Measurements from ENCODE around the gene ZYX. TPM values are rescaled to one million over a fixed set of nuclear protein-coding genes. Genes with fewer than 3 reads are reported as not detected.

Gene ZYX
- total RNA-seq, 1 experiment from 2014 or later: 179 TPM

DNA sequence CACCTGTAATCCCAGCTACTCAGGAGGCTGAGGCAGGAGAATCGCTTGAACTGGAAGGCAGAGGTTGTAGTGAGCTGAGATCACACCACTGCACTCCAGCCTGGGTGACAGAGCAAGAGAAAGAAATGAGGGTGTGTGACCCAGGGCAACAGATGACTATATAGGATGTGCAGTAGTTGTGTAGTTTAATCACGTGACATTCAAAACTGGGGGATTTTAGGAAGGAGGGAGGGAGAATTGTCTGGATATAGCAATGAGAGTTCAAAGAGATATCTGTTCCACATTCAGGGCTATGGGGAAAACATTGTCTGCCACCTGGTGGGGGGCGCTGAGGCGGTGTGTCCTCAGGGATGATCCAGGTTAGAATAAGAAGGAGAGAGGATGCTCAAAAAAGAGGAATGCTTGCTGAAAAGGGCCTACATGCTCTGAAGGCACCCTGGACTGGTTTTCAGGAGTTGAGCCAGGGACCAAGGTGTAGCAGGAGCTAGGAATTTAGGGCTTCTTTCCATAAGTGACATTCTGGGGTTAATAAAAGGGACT, 7.8 kb upstream of the ZYX start (continued):
- no peak for TF ChIP-seq HMGXB4 (CRISPR knock-in tag; IDR thresholded peaks at IDR 0.05)
- no peak for TF ChIP-seq ZNF512 (CRISPR knock-in tag; IDR thresholded peaks at IDR 0.05; ENCODE audit: borderline replicate concordance)
- TF ChIP-seq MXD4 (CRISPR knock-in tag; IDR thresholded peaks at IDR 0.05; ENCODE audit: borderline replicate concordance): no peak
- no peak for TF ChIP-seq EMX1 (CRISPR knock-in tag; IDR thresholded peaks at IDR 0.05)
- no peak for TF ChIP-seq ZSCAN18 (CRISPR knock-in tag; IDR thresholded peaks at IDR 0.05)
- TF ChIP-seq IRF2 (CRISPR knock-in tag; IDR thresholded peaks at IDR 0.05; ENCODE audit: borderline replicate concordance, low read depth): no peak
- no peak for TF ChIP-seq ZNF138 (CRISPR knock-in tag; conservative IDR thresholded peaks at IDR 0.05)
- TF ChIP-seq CREB1 (CRISPR knock-in tag; IDR thresholded peaks at IDR 0.05): no peak
- no peak for TF ChIP-seq NFYB (CRISPR knock-in tag; conservative IDR thresholded peaks at IDR 0.05; ENCODE audit: low read depth)

DNA sequence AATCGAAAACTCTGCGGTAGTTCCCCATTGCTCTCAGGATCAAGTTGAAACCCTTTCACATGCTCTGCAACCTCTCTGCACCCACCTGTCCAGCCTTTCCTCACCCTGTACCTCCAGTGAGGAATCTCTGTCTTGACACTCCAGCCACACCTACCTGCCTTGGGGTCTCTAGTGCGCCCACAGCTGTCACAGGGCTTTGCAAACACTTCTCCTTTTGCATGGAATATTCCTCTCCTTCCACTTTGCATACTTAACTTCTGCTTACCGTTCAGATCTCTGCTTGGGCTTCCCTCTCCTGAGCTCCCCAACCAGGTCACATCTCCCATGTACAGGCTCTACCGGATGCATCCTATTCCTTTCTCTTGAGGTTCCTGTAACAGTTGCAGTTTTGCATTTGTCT, 6.6 kb upstream of the ZYX start:
- no peaks in the 10 kb centered on the region for H3K36me3 Mint-ChIP-seq
- no peak for DNase-seq (ENCODE audit: low spot score)
- no peak for ATAC-seq
- POLR2A ChIA-PET: no interaction called here
- TF ChIP-seq, protein P1, sequence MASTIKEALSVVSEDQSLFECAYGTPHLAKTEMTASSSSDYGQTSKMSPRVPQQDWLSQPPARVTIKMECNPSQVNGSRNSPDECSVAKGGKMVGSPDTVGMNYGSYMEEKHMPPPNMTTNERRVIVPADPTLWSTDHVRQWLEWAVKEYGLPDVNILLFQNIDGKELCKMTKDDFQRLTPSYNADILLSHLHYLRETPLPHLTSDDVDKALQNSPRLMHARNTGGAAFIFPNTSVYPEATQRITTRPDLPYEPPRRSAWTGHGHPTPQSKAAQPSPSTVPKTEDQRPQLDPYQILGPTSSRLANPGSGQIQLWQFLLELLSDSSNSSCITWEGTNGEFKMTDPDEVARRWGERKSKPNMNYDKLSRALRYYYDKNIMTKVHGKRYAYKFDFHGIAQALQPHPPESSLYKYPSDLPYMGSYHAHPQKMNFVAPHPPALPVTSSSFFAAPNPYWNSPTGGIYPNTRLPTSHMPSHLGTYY (CRISPR knock-in tag; IDR thresholded peaks at IDR 0.05): no peak
- H3K9me3 Mint-ChIP-seq: no peaks in the 10 kb centered on the region
- CTCF ChIA-PET: interaction anchor here (1.4 to 5.8 kb wide), 4 partner anchors 29 to 48 kb away, joined by 4 to 27 read pairs (median 6); partner anchors contain the start of gene EPHA1
- peaks cover 66% of the 10 kb centered on the region for H3K4me1 Mint-ChIP-seq
- no peak overlapping the region for H3K27ac Mint-ChIP-seq
- H3K4me3 Mint-ChIP-seq: no peak overlapping the region
- no peaks in the 10 kb centered on the region for H3K27me3 Mint-ChIP-seq (ENCODE audit: low read depth)

GRCh38 chr7:143375298-143376034, 5.7 kb upstream of the ZYX start:
- ATAC-seq: no peak
- CTCF ChIA-PET: interaction anchor here (0.7 to 5.8 kb wide), 5 partner anchors 13 to 47 kb away, joined by 3 to 27 read pairs (median 4); no protein-coding TSS in a partner anchor
- H3K27ac Mint-ChIP-seq: no peak overlapping the region
- TF ChIP-seq ZNF532 (CRISPR knock-in tag; IDR thresholded peaks at IDR 0.05; ENCODE audit: borderline replicate concordance) (no peak), CREB1 (CRISPR knock-in tag; IDR thresholded peaks at IDR 0.05) (no peak), HMGXB4 (CRISPR knock-in tag; IDR thresholded peaks at IDR 0.05) (no peak), CBFB (CRISPR knock-in tag; IDR thresholded peaks at IDR 0.05; ENCODE audit: low read depth) (no peak)
- TF ChIP-seq, protein P2, sequence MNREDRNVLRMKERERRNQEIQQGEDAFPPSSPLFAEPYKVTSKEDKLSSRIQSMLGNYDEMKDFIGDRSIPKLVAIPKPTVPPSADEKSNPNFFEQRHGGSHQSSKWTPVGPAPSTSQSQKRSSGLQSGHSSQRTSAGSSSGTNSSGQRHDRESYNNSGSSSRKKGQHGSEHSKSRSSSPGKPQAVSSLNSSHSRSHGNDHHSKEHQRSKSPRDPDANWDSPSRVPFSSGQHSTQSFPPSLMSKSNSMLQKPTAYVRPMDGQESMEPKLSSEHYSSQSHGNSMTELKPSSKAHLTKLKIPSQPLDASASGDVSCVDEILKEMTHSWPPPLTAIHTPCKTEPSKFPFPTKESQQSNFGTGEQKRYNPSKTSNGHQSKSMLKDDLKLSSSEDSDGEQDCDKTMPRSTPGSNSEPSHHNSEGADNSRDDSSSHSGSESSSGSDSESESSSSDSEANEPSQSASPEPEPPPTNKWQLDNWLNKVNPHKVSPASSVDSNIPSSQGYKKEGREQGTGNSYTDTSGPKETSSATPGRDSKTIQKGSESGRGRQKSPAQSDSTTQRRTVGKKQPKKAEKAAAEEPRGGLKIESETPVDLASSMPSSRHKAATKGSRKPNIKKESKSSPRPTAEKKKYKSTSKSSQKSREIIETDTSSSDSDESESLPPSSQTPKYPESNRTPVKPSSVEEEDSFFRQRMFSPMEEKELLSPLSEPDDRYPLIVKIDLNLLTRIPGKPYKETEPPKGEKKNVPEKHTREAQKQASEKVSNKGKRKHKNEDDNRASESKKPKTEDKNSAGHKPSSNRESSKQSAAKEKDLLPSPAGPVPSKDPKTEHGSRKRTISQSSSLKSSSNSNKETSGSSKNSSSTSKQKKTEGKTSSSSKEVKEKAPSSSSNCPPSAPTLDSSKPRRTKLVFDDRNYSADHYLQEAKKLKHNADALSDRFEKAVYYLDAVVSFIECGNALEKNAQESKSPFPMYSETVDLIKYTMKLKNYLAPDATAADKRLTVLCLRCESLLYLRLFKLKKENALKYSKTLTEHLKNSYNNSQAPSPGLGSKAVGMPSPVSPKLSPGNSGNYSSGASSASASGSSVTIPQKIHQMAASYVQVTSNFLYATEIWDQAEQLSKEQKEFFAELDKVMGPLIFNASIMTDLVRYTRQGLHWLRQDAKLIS (CRISPR knock-in tag; IDR thresholded peaks at IDR 0.05; ENCODE audit: borderline replicate concordance): no peak

More at GRCh38 chr7:143375298-143376034, 5.7 kb upstream of the ZYX start:
- H3K36me3 Mint-ChIP-seq: no peaks in the 10 kb centered on the region
- H3K9me3 Mint-ChIP-seq: no peaks in the 10 kb centered on the region
- no peak for DNase-seq (ENCODE audit: low spot score)
- no peaks in the 10 kb centered on the region for H3K27me3 Mint-ChIP-seq (ENCODE audit: low read depth)
- POLR2A ChIA-PET: no interaction called here
- peaks cover 62% of the 10 kb centered on the region for H3K4me1 Mint-ChIP-seq
- no peak overlapping the region for H3K4me3 Mint-ChIP-seq

All from WTC11 (cell line).